ENCODE measurements around the gene PTPN1. TPM values are rescaled to one million over a fixed set of nuclear protein-coding genes. Genes with fewer than 3 reads are reported as not detected.

PTPN1 gene
- total and polyA plus RNA-seq, 2 experiments from 2014 or later = 16.9 to 26.4 TPM

GRCh38 chr20:50578778-50579165 is 68.6 kb downstream of the PTPN1 start:
- Mint-ChIP-seq H3K27ac (no peak overlapping the region), H3K36me3 (ENCODE audit: low read depth) (peaks cover 64% of the 10 kb centered on the region), H3K9me3 (no peaks in the 10 kb centered on the region), H3K4me3 (no peak overlapping the region), H3K27me3 (ENCODE audit: insufficient read depth, low read depth, poor library complexity) (no peaks in the 10 kb centered on the region), H3K4me1 (peaks cover 2% of the 10 kb centered on the region; the same call in 1 of the 3 replicates)
- Histone ChIP-seq H3K36me3 (ENCODE audit: insufficient read depth) (peaks cover 18% of the 10 kb centered on the region; the same call in 1 of the 2 replicates), H3K4me3 (no peak overlapping the region), H3F3A (replicated peaks; ENCODE audit: low read depth) (0 out of 2 replicates have a peak, but pooled peaks cover 4% of the 10 kb centered on the region), H2AFZ (no peak overlapping the region), H4K20me1 (replicated peaks; ENCODE audit: insufficient read depth) (peaks cover 6% of the 10 kb centered on the region; the same call in 1 of the 2 replicates), H3K79me2 (replicated peaks; ENCODE audit: insufficient read depth) (no peaks in the 10 kb centered on the region), H3K4me2 (no peak overlapping the region), H3K4me1 (ENCODE audit: insufficient read depth) (no peaks in the 10 kb centered on the region), H3K9me2 (ENCODE audit: insufficient read depth) (no peaks in the 10 kb centered on the region), H3K27me3 (ENCODE audit: insufficient read depth) (no peaks in the 10 kb centered on the region), H3K27ac (ENCODE audit: low read depth) (no peak overlapping the region)
- no peak for ATAC-seq
- no peak for TF ChIP-seq ETS1 (IDR thresholded peaks at IDR 0.05)
- no peak for TF ChIP-seq CTCF (conservative IDR thresholded peaks at IDR 0.05; ENCODE audit: low read depth in 2 of 2)
- TF ChIP-seq CREB1 (CRISPR knock-in tag; IDR thresholded peaks at IDR 0.05; ENCODE audit: low read depth) = no peak
- no peak for TF ChIP-seq ZNF114 (CRISPR knock-in tag; IDR thresholded peaks at IDR 0.05)
- TF ChIP-seq ZNF331 (CRISPR knock-in tag; IDR thresholded peaks at IDR 0.05; ENCODE audit: low read depth) = no peak
- TF ChIP-seq REST (IDR thresholded peaks at IDR 0.05; ENCODE audit: unreplicated experiment) = no peak
- no peak for TF ChIP-seq STAT1 (IDR thresholded peaks at IDR 0.05; ENCODE audit: unreplicated experiment)
- TF ChIP-seq EZH2phosphoT487 (IDR thresholded peaks at IDR 0.05; ENCODE audit: unreplicated experiment) = no peak
- no peak for TF ChIP-seq EZH2 (IDR thresholded peaks at IDR 0.05; ENCODE audit: low read depth, unreplicated experiment)
- no peak for TF ChIP-seq POLR2AphosphoS5 (IDR thresholded peaks at IDR 0.05; ENCODE audit: low read depth)
- no peak for TF ChIP-seq ZNF462 (CRISPR knock-in tag; IDR thresholded peaks at IDR 0.05)
- TF ChIP-seq NANOG (IDR thresholded peaks at IDR 0.05; ENCODE audit: borderline replicate concordance) = no peak
- no peak for DNase-seq (ENCODE audit: low spot score)

Data from GM23338 (cell line).